Panc1 (cell line): ENCODE measurements around the gene DPEP2.

Source experiments
- CTCF ChIP-seq: fragments of 450-650 bp; IDR thresholded peaks from 2 replicates; pipeline ENCODE4 v1.5.1; 2017; ENCODE audit warnings: mild to moderate bottlenecking
- TCF7L2 ChIP-seq: IDR thresholded peaks from 2 replicates; pipeline ENCODE4 v1.6.1; 2011; ENCODE audit warnings: mild to moderate bottlenecking, low read depth, low read length, inconsistent platforms

- TF ChIP-seq CTCF: no peak
- TF ChIP-seq TCF7L2: no peak
Measured at GRCh38 chr16:68022278-68022727, 23.0 kb upstream of the DPEP2 start.
